Measurements from ENCODE around the gene PDCD10.

- TF ChIP-seq CTCF (IDR thresholded peaks at IDR 0.05) (no peak), POLR2A (IDR thresholded peaks at IDR 0.05) (no peak)
Observed at GRCh38 chr3:167783781-167784180, 49.1 kb upstream of the PDCD10 start.
